Activated naive CD8-positive, alpha-beta T cell treated with anti-CD3 and anti-CD28 coated beads for 36 hours (primary cell): ENCODE results near the gene TUBGCP6. TPM values are rescaled to one million over a fixed set of nuclear protein-coding genes. Genes with fewer than 3 reads are reported as not detected.
A peak's percentile ranks its signal among the peaks of the same experiment; 100 is the strongest.

Source experiments
- DNase-seq: peaks from one replicate; pipeline ENCODE4 v3.0.0; 2021
- H3K27ac Mint-ChIP-seq: one replicate; pipeline ENCODE4 v1.8.0; 2022; ENCODE audit warnings: mild to moderate bottlenecking, moderate library complexity, mixed read lengths
- H3K27me3 Mint-ChIP-seq: one replicate; pipeline ENCODE4 v1.8.0; 2022; ENCODE audit warnings: mild to moderate bottlenecking, mixed read lengths
- H3K36me3 Mint-ChIP-seq: one replicate; pipeline ENCODE4 v1.8.0; 2021; ENCODE audit warnings: mild to moderate bottlenecking, mixed read lengths
- H3K4me1 Mint-ChIP-seq: one replicate; pipeline ENCODE4 v1.8.0; 2021; ENCODE audit warnings: mixed read lengths
- H3K4me3 Mint-ChIP-seq: one replicate; pipeline ENCODE4 v1.8.0; 2022; ENCODE audit warnings: mild to moderate bottlenecking, moderate library complexity, mixed read lengths
- H3K9me3 Mint-ChIP-seq: one replicate; pipeline ENCODE4 v1.8.0; 2022; ENCODE audit warnings: mixed read lengths
- total RNA-seq, 2 experiments: library from RNA; stranded (reverse); gene quantifications; one replicate each; pipeline ENCODE4 v1.2.3, GENCODE V29; 2021

The TUBGCP6 gene
- total RNA-seq, 2 experiments from 2014 or later = 38.7 to 41.7 TPM

DNA sequence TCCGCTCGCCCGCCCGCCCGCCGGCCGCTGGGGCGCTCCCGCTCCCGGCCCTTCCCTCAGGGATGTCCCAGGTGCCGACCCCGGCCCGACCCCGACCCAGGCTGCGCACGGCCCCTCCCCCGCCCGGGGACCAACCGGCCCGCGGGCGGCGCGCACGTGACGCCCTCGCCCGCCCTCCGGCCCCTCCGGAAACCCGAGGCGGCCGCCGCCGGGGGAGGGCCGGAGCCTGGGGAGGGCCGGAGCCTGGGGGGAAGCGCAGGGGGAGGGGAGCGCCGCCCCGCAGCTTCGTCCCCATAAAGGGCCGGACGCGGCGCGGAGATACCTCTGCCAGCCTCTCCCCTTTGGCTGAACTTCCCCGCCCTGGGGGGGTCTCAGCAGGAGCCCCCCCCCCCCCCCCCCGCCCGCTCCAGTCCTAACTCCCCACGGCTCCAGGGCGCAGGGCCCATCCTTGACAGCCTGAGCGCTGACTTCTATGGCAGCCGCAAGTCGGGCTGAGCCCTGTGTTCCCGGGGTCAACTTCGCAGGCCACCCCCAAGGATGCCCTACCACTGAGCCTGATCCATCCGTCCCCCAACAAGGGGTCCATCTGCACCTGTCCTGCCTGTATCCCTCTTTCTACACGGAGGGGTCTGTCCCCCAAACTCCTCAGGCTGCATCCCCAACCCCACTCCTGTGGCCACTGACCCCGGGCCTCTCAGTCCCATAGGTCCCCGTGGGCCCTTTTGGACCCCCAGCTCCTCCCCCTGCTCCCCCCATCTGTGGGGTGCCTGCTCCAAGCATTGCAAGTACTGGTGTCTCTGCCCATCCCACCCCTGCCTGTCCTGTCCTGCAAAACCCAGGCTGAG lies 17.0 kb upstream of the TUBGCP6 start, which contains the start of gene MAPK12:
TSS of gene MAPK12 (minus strand) at position 69 of the 845 bp plus-strand sequence. CDS start 174 bp downstream, outside the sequence.
- Mint-ChIP-seq H3K27me3 (peaks cover 39% of the 10 kb centered on the region), H3K27ac (no peak within 1 kb of the TSS), H3K36me3 (no peaks in the 10 kb centered on the region), H3K4me3 (peak within 1 kb of the TSS; percentile 61), H3K4me1 (peaks cover 5% of the 10 kb centered on the region), H3K9me3 (no peaks in the 10 kb centered on the region)
- DNase-seq = no peak

- H3K27ac Mint-ChIP-seq = no peak overlapping the region
- H3K4me1 Mint-ChIP-seq = peaks cover 5% of the 10 kb centered on the region
- H3K27me3 Mint-ChIP-seq = peaks cover 39% of the 10 kb centered on the region
- H3K4me3 Mint-ChIP-seq = peak overlapping the region; percentile 7
- H3K36me3 Mint-ChIP-seq = no peaks in the 10 kb centered on the region
- no peaks in the 10 kb centered on the region for H3K9me3 Mint-ChIP-seq
- peak; percentile 57 for DNase-seq
Measured at GRCh38 chr22:50260801-50261614, 16.2 kb upstream of the TUBGCP6 start.

DNA sequence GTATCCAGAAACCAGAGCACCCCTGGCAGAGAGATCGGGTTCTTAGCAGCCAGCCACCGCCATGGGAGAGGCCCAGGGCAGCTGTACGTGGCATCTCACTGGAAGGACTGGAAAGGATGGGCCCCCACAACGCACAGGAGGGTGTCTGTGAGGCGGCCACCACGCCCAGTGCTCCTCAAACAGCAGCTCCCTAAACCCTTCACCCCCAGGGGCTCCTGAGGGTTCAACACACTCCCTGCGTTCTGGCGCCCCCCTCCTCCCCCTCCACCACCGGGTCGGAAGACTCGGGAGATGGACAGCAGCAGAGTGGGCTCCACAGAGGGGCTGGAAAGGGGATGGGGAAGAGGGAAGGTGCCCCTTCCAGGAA lies 15.6 kb upstream of the TUBGCP6 start:
- Mint-ChIP-seq H3K36me3 (no peaks in the 10 kb centered on the region), H3K9me3 (no peaks in the 10 kb centered on the region), H3K27me3 (peaks cover 39% of the 10 kb centered on the region), H3K4me1 (peaks cover 5% of the 10 kb centered on the region), H3K27ac (no peak overlapping the region), H3K4me3 (peak overlapping the region; percentile 7)
- no peak for DNase-seq

DNA sequence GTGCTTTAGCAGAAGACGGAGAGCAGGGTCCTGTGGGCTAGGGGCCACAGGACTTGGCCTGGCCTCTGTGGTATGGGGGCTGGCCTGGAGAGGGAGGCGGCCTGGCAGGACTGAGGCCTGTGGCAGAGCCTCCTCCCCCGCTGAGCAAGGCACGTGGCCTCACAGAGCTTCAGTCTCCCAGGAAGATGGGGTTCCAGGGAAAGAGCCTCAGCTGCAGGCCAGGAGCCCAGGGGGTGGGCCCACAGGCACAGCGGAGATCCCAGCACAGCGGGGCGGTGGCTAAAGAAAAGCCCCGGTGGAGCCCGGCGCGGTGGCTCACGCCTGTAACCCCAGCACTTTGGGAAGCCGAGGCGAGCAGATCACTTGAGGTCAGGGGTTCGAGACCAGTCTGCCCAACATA lies 14.5 kb upstream of the TUBGCP6 start:
- H3K27me3 Mint-ChIP-seq = peaks cover 36% of the 10 kb centered on the region
- H3K4me1 Mint-ChIP-seq = peaks cover 5% of the 10 kb centered on the region
- H3K9me3 Mint-ChIP-seq = no peaks in the 10 kb centered on the region
- H3K36me3 Mint-ChIP-seq = no peaks in the 10 kb centered on the region
- H3K27ac Mint-ChIP-seq = no peak overlapping the region
- no peak for DNase-seq
- H3K4me3 Mint-ChIP-seq = no peak overlapping the region

- Mint-ChIP-seq H3K27me3 (peaks cover 35% of the 10 kb centered on the region), H3K36me3 (no peaks in the 10 kb centered on the region), H3K27ac (no peak overlapping the region), H3K9me3 (no peaks in the 10 kb centered on the region), H3K4me3 (no peak overlapping the region), H3K4me1 (peaks cover 5% of the 10 kb centered on the region)
- DNase-seq = no peak
Measured at GRCh38 chr22:50258361-50259292, 13.8 kb upstream of the TUBGCP6 start.

DNA sequence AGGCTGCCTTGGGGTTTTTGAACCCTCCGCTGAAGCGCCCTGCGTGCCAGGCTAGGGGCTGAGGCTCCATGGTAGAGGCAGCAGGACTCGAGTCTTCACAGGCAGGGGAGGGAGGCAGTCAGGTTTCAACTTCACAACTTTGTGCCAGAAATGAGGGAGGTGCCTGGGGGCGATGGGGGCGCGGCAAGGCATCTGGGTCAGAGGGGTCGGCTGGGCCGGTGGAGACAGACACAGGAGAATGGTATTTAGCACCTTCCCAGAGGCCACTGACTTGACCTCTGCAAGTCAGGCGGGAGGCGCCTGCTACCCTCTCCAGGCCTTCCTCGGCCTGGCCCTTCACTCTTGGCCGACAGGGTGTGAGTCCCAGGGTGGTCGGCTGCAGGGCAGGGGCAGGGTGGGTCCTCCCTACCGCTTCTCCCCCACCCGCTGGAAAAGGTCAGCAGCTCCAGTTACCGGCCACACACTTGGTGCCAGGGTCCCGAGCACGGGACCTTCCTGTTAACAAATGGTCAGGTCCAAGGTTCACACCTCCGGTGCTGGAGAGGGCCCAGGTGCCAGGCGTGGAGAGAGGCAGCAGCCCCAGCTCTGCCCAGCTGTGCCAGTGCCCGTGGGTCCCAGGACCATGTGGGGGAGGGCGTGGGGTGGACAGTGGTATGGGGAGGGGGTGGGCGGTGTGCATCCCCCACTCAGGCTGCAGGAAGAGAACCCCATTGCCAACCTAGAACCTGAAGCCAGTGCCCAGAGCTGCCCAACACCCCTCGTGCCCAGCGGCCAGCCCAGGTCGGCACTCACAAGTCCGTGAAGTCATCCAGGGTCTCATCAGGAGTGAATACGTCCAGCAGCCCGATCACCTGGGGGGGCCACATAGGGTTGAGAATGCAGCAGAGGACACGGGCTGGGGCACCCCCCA lies 12.9 kb upstream of the TUBGCP6 start:
- Mint-ChIP-seq H3K27me3 (peaks cover 30% of the 10 kb centered on the region), H3K4me1 (peaks cover 5% of the 10 kb centered on the region), H3K9me3 (no peaks in the 10 kb centered on the region), H3K36me3 (no peaks in the 10 kb centered on the region), H3K27ac (no peak overlapping the region), H3K4me3 (no peak overlapping the region)
- no peak for DNase-seq

GRCh38 chr22:50257041-50257440 lies 12.2 kb upstream of the TUBGCP6 start:
- H3K4me3 Mint-ChIP-seq = no peak overlapping the region
- no peaks in the 10 kb centered on the region for H3K9me3 Mint-ChIP-seq
- H3K4me1 Mint-ChIP-seq = peaks cover under 1% of the 10 kb centered on the region
- H3K27ac Mint-ChIP-seq = no peak overlapping the region
- no peak for DNase-seq
- peaks cover 24% of the 10 kb centered on the region for H3K27me3 Mint-ChIP-seq
- H3K36me3 Mint-ChIP-seq = no peaks in the 10 kb centered on the region

DNA sequence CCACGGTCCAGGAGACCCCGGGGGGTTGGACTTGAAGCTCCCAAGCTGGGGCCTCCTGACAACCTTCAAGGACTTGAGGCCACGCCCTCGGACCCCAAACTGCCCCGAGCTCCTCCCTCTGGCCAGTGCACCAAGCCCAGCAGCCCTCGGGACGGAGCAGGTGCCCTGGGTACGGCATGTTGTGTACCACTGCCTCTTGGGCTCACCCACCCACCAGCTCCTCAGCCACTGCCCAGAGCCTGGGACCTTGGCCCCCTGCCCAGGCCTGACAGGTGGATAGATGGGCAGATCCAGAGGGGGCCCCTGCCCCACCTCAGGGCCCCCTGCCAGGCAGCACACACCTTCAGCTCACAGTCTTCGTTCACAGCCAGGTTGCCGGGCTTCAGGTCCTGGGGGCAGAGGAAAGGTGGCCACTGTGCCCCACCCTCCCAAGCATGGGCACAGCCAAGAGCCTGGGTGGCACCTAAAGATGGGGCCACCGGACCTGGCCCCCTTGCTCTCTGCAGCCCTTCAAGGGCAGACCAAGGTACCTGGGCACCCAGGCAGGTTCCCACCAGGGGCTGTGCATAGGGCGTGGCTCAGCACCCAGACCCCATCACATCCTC lies 11.5 kb upstream of the TUBGCP6 start:
- no peak for DNase-seq
- no peaks in the 10 kb centered on the region for H3K4me1 Mint-ChIP-seq
- H3K36me3 Mint-ChIP-seq = no peaks in the 10 kb centered on the region
- H3K27me3 Mint-ChIP-seq = peaks cover 22% of the 10 kb centered on the region
- H3K9me3 Mint-ChIP-seq = no peaks in the 10 kb centered on the region
- H3K4me3 Mint-ChIP-seq = no peak overlapping the region
- H3K27ac Mint-ChIP-seq = no peak overlapping the region

- Mint-ChIP-seq H3K36me3 (no peaks in the 10 kb centered on the region), H3K9me3 (no peaks in the 10 kb centered on the region), H3K27me3 (peaks cover 21% of the 10 kb centered on the region), H3K4me3 (no peak overlapping the region), H3K4me1 (peaks cover 1% of the 10 kb centered on the region), H3K27ac (no peak overlapping the region)
- no peak for DNase-seq
Measured at GRCh38 chr22:50255607-50256006, 10.8 kb upstream of the TUBGCP6 start.

GRCh38 chr22:50255099-50255498 lies 10.3 kb upstream of the TUBGCP6 start:
- Mint-ChIP-seq H3K9me3 (no peaks in the 10 kb centered on the region), H3K27ac (no peak overlapping the region), H3K27me3 (peaks cover 16% of the 10 kb centered on the region), H3K4me1 (peaks cover 5% of the 10 kb centered on the region), H3K36me3 (no peaks in the 10 kb centered on the region), H3K4me3 (no peak overlapping the region)
- DNase-seq = no peak

GRCh38 chr22:50253941-50254340 lies 9.1 kb upstream of the TUBGCP6 start:
- no peaks in the 10 kb centered on the region for H3K36me3 Mint-ChIP-seq
- no peak overlapping the region for H3K4me3 Mint-ChIP-seq
- peaks cover 4% of the 10 kb centered on the region for H3K27me3 Mint-ChIP-seq
- no peak for DNase-seq
- H3K9me3 Mint-ChIP-seq = no peaks in the 10 kb centered on the region
- H3K4me1 Mint-ChIP-seq = peaks cover 5% of the 10 kb centered on the region
- H3K27ac Mint-ChIP-seq = no peak overlapping the region

GRCh38 chr22:50253046-50253915 lies 8.5 kb upstream of the TUBGCP6 start:
- no peaks in the 10 kb centered on the region for H3K9me3 Mint-ChIP-seq
- peaks cover 5% of the 10 kb centered on the region for H3K4me1 Mint-ChIP-seq
- H3K36me3 Mint-ChIP-seq = no peaks in the 10 kb centered on the region
- H3K4me3 Mint-ChIP-seq = no peak overlapping the region
- no peaks in the 10 kb centered on the region for H3K27me3 Mint-ChIP-seq
- DNase-seq = no peak
- H3K27ac Mint-ChIP-seq = no peak overlapping the region
